HepG2 (cell line): ENCODE data around the gene TMCO4.

ENCODE experiments used
- SNAI1 ChIP-seq: sonication (generic); formaldehyde crosslinking; IDR thresholded peaks from 2 replicates; pipeline ENCODE4 v1.5.0; 2020; ENCODE audit warnings: mild to moderate bottlenecking, missing genetic modification reagents, borderline replicate concordance
- ZNF256 ChIP-seq: sonication (generic); formaldehyde crosslinking; conservative IDR thresholded peaks from 2 replicates; pipeline ENCODE4 v1.4.0; 2020; ENCODE audit warnings: missing genetic modification reagents
- ZNF570 ChIP-seq: sonication (generic); formaldehyde crosslinking; IDR thresholded peaks from 2 replicates; pipeline ENCODE4 v1.4.0; 2020; ENCODE audit warnings: mild to moderate bottlenecking, missing genetic modification reagents, borderline replicate concordance
- ZNF652 ChIP-seq: IDR thresholded peaks from 2 replicates; pipeline ENCODE4 v1.6.1; 2016; ENCODE audit warnings: low read depth, borderline replicate concordance

GRCh38 chr1:19813643-19813960 is 13.9 kb upstream of the TMCO4 start:
- TF ChIP-seq ZNF652 (CRISPR knock-in tag): no peak
- TF ChIP-seq ZNF570 (CRISPR knock-in tag): no peak
- TF ChIP-seq SNAI1: no peak
- TF ChIP-seq ZNF256 (CRISPR knock-in tag): no peak
